Stimulated activated naive CD8-positive, alpha-beta T cell treated with anti-CD3 and anti-CD28 coated beads, Interleukin-15, amount 100 ng/mL, for 72 hours (primary cell): ENCODE measurements around the gene DCLRE1C.
"Not testable (repeated sequence)": the region's sequence is repeated elsewhere in the genome, so short reads cannot be mapped to it uniquely, and the experiment has no call there.

Experiments
- ATAC-seq: fragments of 150-1000 bp; cut with Tn5 transposase; 2 replicates; pipeline ENCODE4 v1.10.0; 2021; ENCODE audit warnings: mild to moderate bottlenecking, moderate library complexity
- DNase-seq, 2 donors: peaks; one replicate each; pipeline ENCODE4 v3.0.0; 2021 to 2022
- H3K27ac Mint-ChIP-seq, 2 donors: one replicate each; pipeline ENCODE4 v1.8.0; 2022; ENCODE audit warnings: mild to moderate bottlenecking in 2 of 2, mixed read lengths in 2 of 2, moderate library complexity in 2 of 2
- H3K27me3 Mint-ChIP-seq: one replicate; pipeline ENCODE4 v1.8.0; 2022; ENCODE audit warnings: mixed read lengths
- H3K4me1 Mint-ChIP-seq: one replicate; pipeline ENCODE4 v1.8.0; 2022; ENCODE audit warnings: mild to moderate bottlenecking, mixed read lengths
- H3K4me3 Mint-ChIP-seq, 2 donors: one replicate each; pipeline ENCODE4 v1.8.0; 2022; ENCODE audit warnings: mild to moderate bottlenecking in 2 of 2, mixed read lengths in 2 of 2, moderate library complexity in 1 of 2
- H3K9me3 Mint-ChIP-seq, 2 donors: one replicate each; pipeline ENCODE4 v1.8.0; 2022; ENCODE audit warnings: mixed read lengths in 2 of 2

DCLRE1C gene

GRCh38 chr10:14917827-14918226 is 36.1 kb downstream of the DCLRE1C start:
- H3K27me3 Mint-ChIP-seq = no peaks in the 10 kb centered on the region
- H3K9me3 Mint-ChIP-seq = peaks cover 0 to 14% of the 10 kb centered on the region in 2 donors
- ATAC-seq (no peak), DNase-seq (no peak)
- H3K27ac Mint-ChIP-seq = peak overlapping the region in 1 of 2 donors; percentile 4
- peaks cover 15% of the 10 kb centered on the region for H3K4me1 Mint-ChIP-seq
- H3K4me3 Mint-ChIP-seq = no peak overlapping the region

GRCh38 chr10:14916600-14916999 is 37.3 kb downstream of the DCLRE1C start:
- peaks cover 0 to 14% of the 10 kb centered on the region in 2 donors for H3K9me3 Mint-ChIP-seq
- H3K4me3 Mint-ChIP-seq = no peak overlapping the region
- no peak overlapping the region for H3K27ac Mint-ChIP-seq
- DNase-seq (no peak), ATAC-seq (no peak)
- peaks cover 15% of the 10 kb centered on the region for H3K4me1 Mint-ChIP-seq
- no peaks in the 10 kb centered on the region for H3K27me3 Mint-ChIP-seq

GRCh38 chr10:14911801-14912200 is 42.1 kb downstream of the DCLRE1C start:
- DNase-seq (no peak), ATAC-seq (no peak)
- Mint-ChIP-seq H3K27ac (no peak overlapping the region), H3K9me3 (peaks cover 0 to 16% of the 10 kb centered on the region in 2 donors), H3K4me1 (peaks cover 21% of the 10 kb centered on the region), H3K27me3 (no peaks in the 10 kb centered on the region), H3K4me3 (no peak overlapping the region)

- ATAC-seq (no peak), DNase-seq (no peak)
- H3K27ac Mint-ChIP-seq = no peak overlapping the region
- no peaks in the 10 kb centered on the region for H3K27me3 Mint-ChIP-seq
- H3K4me3 Mint-ChIP-seq = no peak overlapping the region
- peaks cover 18% of the 10 kb centered on the region for H3K4me1 Mint-ChIP-seq
- H3K9me3 Mint-ChIP-seq = peaks cover 0 to 8% of the 10 kb centered on the region in 2 donors
These were observed 42.9 kb downstream of the DCLRE1C start for GRCh38 chr10:14910953-14911352.

GRCh38 chr10:14909101-14909500 is 44.8 kb downstream of the DCLRE1C start:
- H3K27me3 Mint-ChIP-seq = no peaks in the 10 kb centered on the region
- no peak overlapping the region for H3K27ac Mint-ChIP-seq
- H3K4me1 Mint-ChIP-seq = peaks cover 6% of the 10 kb centered on the region
- no peak overlapping the region for H3K4me3 Mint-ChIP-seq
- peaks cover 0 to 6% of the 10 kb centered on the region in 2 donors for H3K9me3 Mint-ChIP-seq
- ATAC-seq (no peak), DNase-seq (no peak)

GRCh38 chr10:14907591-14907990 is 46.3 kb downstream of the DCLRE1C start:
- peak overlapping the region in 1 of 2 donors; percentile 42 for H3K27ac Mint-ChIP-seq
- H3K4me3 Mint-ChIP-seq, ATAC-seq, H3K9me3 Mint-ChIP-seq, H3K27me3 Mint-ChIP-seq, DNase-seq, H3K4me1 Mint-ChIP-seq: not testable (repeated sequence)

- Mint-ChIP-seq H3K27ac (no peak overlapping the region), H3K4me3 (no peak overlapping the region), H3K4me1 (peaks cover 6% of the 10 kb centered on the region), H3K27me3 (no peaks in the 10 kb centered on the region), H3K9me3 (peaks cover 0 to 3% of the 10 kb centered on the region in 2 donors)
- ATAC-seq (no peak), DNase-seq (no peak)
These were observed 47.1 kb downstream of the DCLRE1C start for GRCh38 chr10:14906765-14907164.

GRCh38 chr10:14905890-14906289 is 48.0 kb downstream of the DCLRE1C start:
- ATAC-seq (no peak), DNase-seq (no peak)
- H3K27me3 Mint-ChIP-seq = no peaks in the 10 kb centered on the region
- H3K27ac Mint-ChIP-seq = no peak overlapping the region
- peaks cover 0 to 3% of the 10 kb centered on the region in 2 donors for H3K9me3 Mint-ChIP-seq
- H3K4me1 Mint-ChIP-seq = peaks cover 5% of the 10 kb centered on the region
- no peak overlapping the region for H3K4me3 Mint-ChIP-seq

GRCh38 chr10:14904864-14905263 is 49.0 kb downstream of the DCLRE1C start:
- DNase-seq (no peak), ATAC-seq (no peak)
- no peaks in the 10 kb centered on the region for H3K4me1 Mint-ChIP-seq
- H3K4me3 Mint-ChIP-seq = no peak overlapping the region
- H3K27me3 Mint-ChIP-seq = no peaks in the 10 kb centered on the region
- H3K27ac Mint-ChIP-seq = no peak overlapping the region
- peaks cover 0 to 3% of the 10 kb centered on the region in 2 donors for H3K9me3 Mint-ChIP-seq

GRCh38 chr10:14904316-14904732 is 49.6 kb downstream of the DCLRE1C start:
- ATAC-seq (peak; percentile 55), DNase-seq (no peak)
- no peaks in the 10 kb centered on the region for H3K4me1 Mint-ChIP-seq
- H3K9me3 Mint-ChIP-seq = peaks cover 0 to 3% of the 10 kb centered on the region in 2 donors
- no peak overlapping the region for H3K27ac Mint-ChIP-seq
- H3K4me3 Mint-ChIP-seq = no peak overlapping the region
- no peaks in the 10 kb centered on the region for H3K27me3 Mint-ChIP-seq

- ATAC-seq (no peak), DNase-seq (no peak)
- no peaks in the 10 kb centered on the region for H3K9me3 Mint-ChIP-seq
- H3K4me1 Mint-ChIP-seq = no peaks in the 10 kb centered on the region
- no peak overlapping the region for H3K4me3 Mint-ChIP-seq
- H3K27me3 Mint-ChIP-seq = no peaks in the 10 kb centered on the region
- no peak overlapping the region for H3K27ac Mint-ChIP-seq
These were observed 62.7 kb downstream of the DCLRE1C start for GRCh38 chr10:14891151-14891550.

GRCh38 chr10:14889318-14889717 is 64.6 kb downstream of the DCLRE1C start:
- H3K9me3 Mint-ChIP-seq = no peaks in the 10 kb centered on the region
- H3K4me3 Mint-ChIP-seq = no peak overlapping the region
- ATAC-seq (no peak), DNase-seq (no peak)
- peak overlapping the region in 1 of 2 donors; percentile 41 for H3K27ac Mint-ChIP-seq
- no peaks in the 10 kb centered on the region for H3K27me3 Mint-ChIP-seq
- no peaks in the 10 kb centered on the region for H3K4me1 Mint-ChIP-seq

GRCh38 chr10:14884082-14884481 is 69.8 kb downstream of the DCLRE1C start:
- Mint-ChIP-seq H3K27ac (no peak overlapping the region), H3K27me3 (no peaks in the 10 kb centered on the region), H3K4me3 (no peak overlapping the region), H3K9me3 (no peaks in the 10 kb centered on the region), H3K4me1 (peaks cover 23% of the 10 kb centered on the region)
- ATAC-seq (peak; percentile 69), DNase-seq (no peak)

- no peak overlapping the region for H3K27ac Mint-ChIP-seq
- H3K9me3 Mint-ChIP-seq = no peaks in the 10 kb centered on the region
- ATAC-seq (no peak), DNase-seq (no peak)
- H3K4me3 Mint-ChIP-seq = peak overlapping the region; percentile 95 to 98
- no peaks in the 10 kb centered on the region for H3K27me3 Mint-ChIP-seq
- H3K4me1 Mint-ChIP-seq = peaks cover 43% of the 10 kb centered on the region
These were observed 73.7 kb downstream of the DCLRE1C start for GRCh38 chr10:14880229-14880628.

GRCh38 chr10:14879928-14880193 is 74.0 kb downstream of the DCLRE1C start:
- Mint-ChIP-seq H3K27me3 (no peaks in the 10 kb centered on the region), H3K4me1 (peaks cover 43% of the 10 kb centered on the region), H3K27ac (peak overlapping the region in 1 of 2 donors; percentile 92), H3K9me3 (no peaks in the 10 kb centered on the region), H3K4me3 (peak overlapping the region; percentile 95 to 98)
- ATAC-seq (no peak), DNase-seq (no peak)

GRCh38 chr10:14879124-14879927 is 74.6 kb downstream of the DCLRE1C start:
- H3K4me3 Mint-ChIP-seq = peak overlapping the region; percentile 95 to 98
- DNase-seq (peak; percentile 46 to 50), ATAC-seq (peak; percentile 37)
- no peaks in the 10 kb centered on the region for H3K9me3 Mint-ChIP-seq
- H3K27ac Mint-ChIP-seq = peak overlapping the region; percentile 89 to 92
- no peaks in the 10 kb centered on the region for H3K27me3 Mint-ChIP-seq
- peaks cover 43% of the 10 kb centered on the region for H3K4me1 Mint-ChIP-seq
